Panc1 (cell line): ENCODE measurements around the gene ELOVL6. TPM values are rescaled to one million over a fixed set of nuclear protein-coding genes. Genes with fewer than 3 reads are reported as not detected.
"Not testable (repeated sequence)": the region's sequence is repeated elsewhere in the genome, so short reads cannot be mapped to it uniquely, and the experiment has no call there.

Source experiments
- ATAC-seq: fragments of 200-7000 bp; cut with Tn5 transposase; 2 replicates; pipeline ENCODE4 v1.9.1; 2020; ENCODE audit warnings: mild to moderate bottlenecking, moderate library complexity
- BruUV-seq: library from RNA; stranded (reverse); fragments of 400-500 nt; replicated peaks from 2 replicates; lab custom pipeline; 2021; lab: Mats Ljungman, UMichigan
- CTCF ChIA-PET: fragments of 300-600 bp; sonication (Branson Sonifier 250); formaldehyde crosslinking; loops from one replicate; lab custom pipeline; 2022; ENCODE audit warnings: antibody characterized with exemption; lab: Charles Lee
- POLR2A ChIA-PET: fragments of 300-600 bp; sonication (Branson Sonifier 250); formaldehyde crosslinking; loops from one replicate; lab custom pipeline; 2022; ENCODE audit warnings: antibody characterized with exemption; lab: Charles Lee
- DNase-seq: peaks from one replicate; pipeline ENCODE4 v3.0.0-alpha.2; 2010; ENCODE audit warnings: low read depth, low spot score
- H3K27ac ChIP-seq: 2 replicates; pipeline ENCODE4 v1.5.1; 2011; ENCODE audit warnings: mild to moderate bottlenecking, low read length, inconsistent platforms
- H3K27me3 ChIP-seq: fragments of 200-500 bp; sonication (Bioruptor generic); 2 replicates; pipeline ENCODE4 v1.6.0; 2014; ENCODE audit warnings: low read length, inconsistent platforms; ENCODE audit not compliant: control insufficient read depth, insufficient read depth
- H3K36me3 ChIP-seq: fragments of 200-500 bp; sonication (Bioruptor generic); 2 replicates; pipeline ENCODE4 v1.5.1; 2014; ENCODE audit warnings: inconsistent platforms, mild to moderate bottlenecking, low read length, moderate library complexity; ENCODE audit not compliant: control insufficient read depth, insufficient read depth
- H3K4me1 ChIP-seq: 2 replicates; pipeline ENCODE4 v1.5.1; 2011; ENCODE audit warnings: inconsistent platforms, mild to moderate bottlenecking, low read length, moderate library complexity; ENCODE audit not compliant: control insufficient read depth, insufficient read depth
- H3K4me3 ChIP-seq, 2 experiments: 2 replicates each; pipeline ENCODE4 v1.5.1; 2011 to 2012; ENCODE audit warnings: low read depth in 2 of 2, low read length in 2 of 2, mild to moderate bottlenecking in 2 of 2, inconsistent platforms in 1 of 2, moderate library complexity in 1 of 2
- H3K9me3 ChIP-seq: fragments of 200-500 bp; sonication (Bioruptor generic); 2 replicates; pipeline ENCODE4 v1.5.1; 2014; ENCODE audit warnings: low read depth, mild to moderate bottlenecking, inconsistent platforms, low read length, moderate library complexity; ENCODE audit not compliant: control insufficient read depth, insufficient read depth
- CTCF ChIP-seq: fragments of 450-650 bp; IDR thresholded peaks from 2 replicates; pipeline ENCODE4 v1.5.1; 2017; ENCODE audit warnings: mild to moderate bottlenecking
- POLR2AphosphoS5 ChIP-seq: IDR thresholded peaks from 2 replicates; pipeline ENCODE4 v1.6.1; 2012; ENCODE audit warnings: mild to moderate bottlenecking, low read depth, low read length, moderate library complexity
- REST ChIP-seq, 2 experiments: IDR thresholded peaks; 2 replicates each; pipeline ENCODE4 v1.6.1; 2011 to 2012; ENCODE audit warnings: low read depth in 2 of 2, control low read depth in 1 of 2, low read length in 1 of 2, mild to moderate bottlenecking in 1 of 2, moderate library complexity in 1 of 2; ENCODE audit not compliant: insufficient read depth in 1 of 2
- SIN3A ChIP-seq: IDR thresholded peaks from 2 replicates; pipeline ENCODE4 v1.6.1; 2012; ENCODE audit warnings: low read depth, mild to moderate bottlenecking, low read length, moderate library complexity, borderline replicate concordance; ENCODE audit not compliant: insufficient read depth
- TCF7L2 ChIP-seq: IDR thresholded peaks from 2 replicates; pipeline ENCODE4 v1.6.1; 2011; ENCODE audit warnings: mild to moderate bottlenecking, low read depth, low read length, inconsistent platforms
- in situ Hi-C: cut with HindIII; loops from 2 replicates; pipeline ENCODE4 v1.10.0; 2016; ENCODE audit warnings: low sequenced_read_pairs, low pct_unique_long_range_greater_than_20kb
- intact Hi-C: fragments of 100-400 bp; cut with micrococcal nuclease; formaldehyde crosslinking; loops from one replicate; pipeline ENCODE4 v1.10.0; 2022; ENCODE audit not compliant: unreplicated experiment
- total RNA-seq: library from RNA; stranded (reverse); gene quantifications from one replicate; pipeline ENCODE4 v1.2.1, GENCODE V29; 2021; ENCODE audit not compliant: unreplicated experiment

The ELOVL6 gene
- total RNA-seq, 1 experiment from 2014 or later = 0.54 TPM

GRCh38 chr4:110041735-110042134 lies 156.7 kb downstream of the ELOVL6 start:
- Histone ChIP-seq H3K36me3 (no peaks in the 10 kb centered on the region), H3K4me1 (no peaks in the 10 kb centered on the region), H3K4me3 (no peak overlapping the region), H3K9me3 (no peaks in the 10 kb centered on the region), H3K27me3 (no peaks in the 10 kb centered on the region), H3K27ac (no peak overlapping the region)
- no TSS peak for BruUV-seq
- intact Hi-C loops = no loop called here
- ChIA-PET CTCF (no interaction called here), POLR2A (no interaction called here)
- ATAC-seq (no peak), DNase-seq (no peak)
- TF ChIP-seq SIN3A = no peak
- no peak for TF ChIP-seq CTCF
- TF ChIP-seq POLR2AphosphoS5 = no peak
- no peak for TF ChIP-seq TCF7L2
- TF ChIP-seq REST (IDR thresholded peaks at IDR 0.05; ENCODE audit: insufficient read depth in 1 of 2, low read depth in 2 of 2, low read length in 1 of 2) = no peak
- in situ Hi-C loops = no loop called here

- H3K27ac ChIP-seq, ATAC-seq, in situ Hi-C loops, H3K36me3 ChIP-seq, DNase-seq, H3K27me3 ChIP-seq, BruUV-seq, POLR2A ChIA-PET, H3K9me3 ChIP-seq, intact Hi-C loops, H3K4me3 ChIP-seq, H3K4me1 ChIP-seq, CTCF ChIA-PET: not testable (repeated sequence)
Observed at GRCh38 chr4:110039164-110039563, 159.3 kb downstream of the ELOVL6 start.

GRCh38 chr4:110034026-110034393 lies 164.4 kb downstream of the ELOVL6 start:
- no peak for DNase-seq
- Histone ChIP-seq H3K27me3 (no peaks in the 10 kb centered on the region), H3K36me3 (no peaks in the 10 kb centered on the region), H3K4me3 (no peak overlapping the region), H3K4me1 (no peaks in the 10 kb centered on the region), H3K27ac (no peak overlapping the region), H3K9me3 (no peaks in the 10 kb centered on the region)
- in situ Hi-C loops (no loop called here), intact Hi-C loops (no loop called here)
- ChIA-PET POLR2A (no interaction called here), CTCF (no interaction called here)
- no peak for ATAC-seq
- BruUV-seq = no TSS peak
- TF ChIP-seq CTCF (no peak), POLR2AphosphoS5 (no peak), REST (IDR thresholded peaks at IDR 0.05; ENCODE audit: insufficient read depth in 1 of 2, low read depth in 2 of 2, low read length in 1 of 2) (no peak), SIN3A (no peak), TCF7L2 (no peak)
